ENCODE data around the gene TMEM89.
A peak's percentile ranks its signal among the peaks of the same experiment; 100 is the strongest.

TMEM89 gene

DNA sequence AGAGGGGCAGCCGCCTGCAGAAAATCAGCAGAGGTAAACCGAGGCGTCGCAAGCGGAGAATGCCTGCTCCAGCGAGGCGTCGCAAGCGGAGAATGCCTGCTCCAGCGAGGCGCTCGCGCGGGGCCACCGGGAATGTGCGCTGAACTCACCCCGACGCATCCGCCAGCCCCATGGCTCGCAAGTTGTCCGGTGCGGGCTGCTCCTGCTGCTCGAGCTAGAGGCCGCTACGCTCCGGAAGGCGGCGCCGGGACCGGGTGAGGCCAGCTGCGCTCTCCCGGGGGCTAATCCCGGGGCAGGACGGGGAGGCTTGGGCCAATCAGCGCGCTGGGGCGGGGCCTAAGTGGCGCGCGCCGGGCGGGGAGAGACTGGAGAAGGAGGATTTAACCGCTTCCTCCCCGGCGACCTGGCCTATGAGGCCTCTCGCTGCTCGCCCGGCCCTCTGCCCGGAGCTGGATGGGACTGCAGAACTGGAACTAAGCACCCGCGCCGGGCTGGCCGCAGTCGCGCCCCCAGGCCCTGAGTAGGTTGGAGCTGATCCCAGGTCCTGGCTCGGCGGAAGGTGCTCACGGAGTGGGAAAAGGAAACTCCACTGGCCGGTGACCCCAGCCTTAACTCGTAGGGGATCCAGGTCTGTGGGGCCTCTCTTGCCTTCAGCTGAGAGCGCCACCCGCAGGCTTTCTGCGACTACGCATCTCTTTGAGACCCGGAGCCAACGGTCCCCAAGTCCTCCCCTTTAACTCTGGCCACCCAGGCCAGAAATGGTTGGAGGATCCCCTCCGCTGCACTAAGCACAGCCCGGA is 13.9 kb upstream of the TMEM89 start, which contains the start of gene SLC26A6:
TSS of gene SLC26A6 (minus strand) at position 240 of the 800 bp plus-strand sequence. CDS start at position 172, 68 bp downstream.
- Histone ChIP-seq H3K27me3 (ENCODE audit: control insufficient read depth, insufficient read depth, low read length) (no peaks in the 10 kb centered on the region), H3K4me1 (ENCODE audit: control insufficient read depth, insufficient read depth, low read length) (no peaks in the 10 kb centered on the region), H3K27ac (ENCODE audit: low read depth, low read length) (peak within 1 kb of the TSS; percentile 80), H3K36me3 (ENCODE audit: control insufficient read depth, insufficient read depth, low read length) (peaks cover 14% of the 10 kb centered on the region), H3K9ac (ENCODE audit: low read length) (peak within 1 kb of the TSS; percentile 78), H3K4me3 (ENCODE audit: low read length) (peak within 1 kb of the TSS; percentile 76)

DNA sequence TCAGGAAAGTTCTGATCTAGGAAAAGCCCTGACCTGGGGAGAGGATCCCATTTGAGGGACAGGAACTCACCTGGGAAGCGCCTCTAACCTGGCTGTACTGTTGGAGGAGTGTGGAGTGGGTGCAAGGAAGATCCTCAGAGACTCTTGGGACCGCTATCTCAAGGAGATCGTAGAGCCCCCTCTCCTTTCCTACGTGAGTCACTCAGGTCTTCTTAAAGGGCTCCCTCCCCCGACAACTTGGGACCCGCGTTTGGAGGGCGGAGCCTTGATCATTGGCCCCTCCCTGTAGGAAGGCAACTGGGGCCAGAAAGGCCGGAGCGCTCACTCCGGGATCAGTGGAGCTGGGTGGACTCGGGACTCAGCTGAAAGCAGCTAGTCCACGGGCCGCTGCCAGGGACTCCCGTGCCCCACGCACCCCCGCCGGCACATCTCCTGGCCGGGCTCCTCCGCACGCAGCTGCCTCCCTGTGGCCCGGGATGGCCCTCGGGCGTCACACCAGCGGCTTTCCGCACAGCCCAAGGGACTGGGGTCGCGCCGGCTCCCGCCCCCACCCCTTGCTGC is 13.2 kb upstream of the TMEM89 start:
- peaks cover 19% of the 10 kb centered on the region for H3K36me3 ChIP-seq (ENCODE audit: control insufficient read depth, insufficient read depth, low read length)
- no peaks in the 10 kb centered on the region for H3K27me3 ChIP-seq (ENCODE audit: control insufficient read depth, insufficient read depth, low read length)
- H3K4me1 ChIP-seq (ENCODE audit: control insufficient read depth, insufficient read depth, low read length), result no peaks in the 10 kb centered on the region
- H3K4me3 ChIP-seq (ENCODE audit: low read length), result peak overlapping the region; percentile 76
- H3K27ac ChIP-seq (ENCODE audit: low read depth, low read length), result peak overlapping the region; percentile 69
- peak overlapping the region; percentile 45 for H3K9ac ChIP-seq (ENCODE audit: low read length)

DNA sequence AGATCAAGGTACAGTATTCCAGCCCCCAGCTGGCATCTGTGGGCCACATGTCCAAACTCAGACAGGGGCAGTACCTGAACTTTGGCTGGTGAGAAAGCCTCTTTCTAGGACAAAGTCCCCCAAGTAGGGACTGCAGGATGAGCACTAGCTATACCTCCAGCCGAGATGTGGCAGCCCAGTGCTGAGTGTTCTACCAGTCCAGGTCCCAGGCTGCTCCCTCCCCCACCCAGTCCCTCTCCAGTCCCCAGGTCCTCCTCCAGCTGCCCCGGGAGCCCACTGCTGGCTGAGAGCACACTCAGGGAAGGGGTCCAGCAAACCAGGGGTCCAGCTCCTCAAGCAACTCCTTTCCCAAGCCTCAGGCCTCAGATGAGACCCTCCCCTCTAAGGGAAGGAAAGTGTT is 12.2 kb upstream of the TMEM89 start:
- Histone ChIP-seq H3K36me3 (ENCODE audit: control insufficient read depth, insufficient read depth, low read length) (peaks cover 19% of the 10 kb centered on the region), H3K4me3 (ENCODE audit: low read length) (no peak overlapping the region), H3K27ac (ENCODE audit: low read depth, low read length) (no peak overlapping the region), H3K27me3 (ENCODE audit: control insufficient read depth, insufficient read depth, low read length) (no peaks in the 10 kb centered on the region), H3K9ac (ENCODE audit: low read length) (no peak overlapping the region), H3K4me1 (ENCODE audit: control insufficient read depth, insufficient read depth, low read length) (no peaks in the 10 kb centered on the region)

DNA sequence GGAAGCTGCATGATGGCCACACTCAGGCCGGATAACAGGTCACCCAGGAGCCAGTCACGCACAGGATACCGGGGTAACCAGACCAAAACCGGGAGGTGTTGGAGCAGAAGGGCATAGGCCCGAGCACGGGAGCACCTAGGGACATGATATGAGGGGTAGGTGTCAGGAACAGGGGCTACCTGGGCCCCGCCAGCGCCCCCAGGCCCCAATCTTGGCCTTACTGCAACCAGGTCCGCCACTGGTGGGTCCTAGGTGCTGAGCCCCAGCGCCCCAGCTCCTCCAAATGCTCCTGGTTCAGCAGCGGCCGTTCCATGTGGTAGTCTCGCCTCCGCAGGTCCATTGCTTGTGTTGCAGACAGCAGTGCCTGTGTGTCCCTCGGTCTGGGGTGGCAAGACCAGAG is 11.7 kb upstream of the TMEM89 start:
- Histone ChIP-seq H3K4me3 (ENCODE audit: low read length) (no peak overlapping the region), H3K9ac (ENCODE audit: low read length) (no peak overlapping the region), H3K27ac (ENCODE audit: low read depth, low read length) (no peak overlapping the region), H3K4me1 (ENCODE audit: control insufficient read depth, insufficient read depth, low read length) (no peaks in the 10 kb centered on the region), H3K36me3 (ENCODE audit: control insufficient read depth, insufficient read depth, low read length) (peaks cover 22% of the 10 kb centered on the region), H3K27me3 (ENCODE audit: control insufficient read depth, insufficient read depth, low read length) (no peaks in the 10 kb centered on the region)

DNA sequence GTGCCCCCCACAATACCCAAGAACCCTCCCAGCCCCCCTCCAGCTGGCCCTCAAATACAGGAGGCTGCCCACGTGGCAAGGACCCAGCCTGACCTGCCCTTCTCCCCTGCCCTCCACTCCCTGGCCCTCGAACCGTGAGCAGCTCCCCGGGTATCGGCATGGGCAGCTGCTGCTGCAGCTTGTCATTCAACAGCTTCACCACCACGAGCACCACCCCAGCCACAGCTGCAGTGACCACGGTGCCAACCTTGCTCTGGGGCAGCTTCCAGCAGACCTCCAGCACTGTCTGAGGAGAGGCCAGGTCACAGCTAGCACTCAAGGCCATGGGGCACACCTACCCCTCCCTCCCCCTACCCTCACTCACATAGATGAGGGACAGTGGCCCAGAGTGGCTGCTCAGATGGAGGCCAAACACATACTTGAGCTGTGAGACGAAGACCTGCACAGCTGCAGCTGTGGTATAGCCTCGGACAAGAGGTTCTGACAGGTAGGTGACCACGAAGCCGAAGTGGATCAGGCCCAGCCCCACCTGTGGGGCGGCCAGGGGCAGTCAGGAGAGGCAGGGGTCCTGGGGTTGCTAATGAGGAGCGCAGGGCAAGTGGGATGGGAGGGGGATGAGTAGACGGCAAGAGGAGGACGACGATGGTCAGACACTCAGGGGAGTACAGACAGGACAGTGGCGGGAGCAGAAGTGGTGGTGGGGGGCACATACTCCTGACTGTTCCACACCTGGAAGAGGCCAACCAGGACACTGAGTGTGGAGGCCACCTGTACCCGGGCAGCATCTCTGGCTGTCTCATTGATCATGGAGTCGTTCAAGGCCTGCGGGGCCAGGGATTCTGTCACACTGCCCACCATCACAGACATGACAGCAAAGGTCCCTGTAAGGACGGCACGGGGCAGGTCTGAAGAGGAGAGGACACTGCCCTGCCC is 10.2 kb upstream of the TMEM89 start:
- Histone ChIP-seq H3K9ac (ENCODE audit: low read length) (no peak overlapping the region), H3K36me3 (ENCODE audit: control insufficient read depth, insufficient read depth, low read length) (peaks cover 29% of the 10 kb centered on the region), H3K4me1 (ENCODE audit: control insufficient read depth, insufficient read depth, low read length) (no peaks in the 10 kb centered on the region), H3K27ac (ENCODE audit: low read depth, low read length) (no peak overlapping the region), H3K4me3 (ENCODE audit: low read length) (no peak overlapping the region), H3K27me3 (ENCODE audit: control insufficient read depth, insufficient read depth, low read length) (no peaks in the 10 kb centered on the region)

DNA sequence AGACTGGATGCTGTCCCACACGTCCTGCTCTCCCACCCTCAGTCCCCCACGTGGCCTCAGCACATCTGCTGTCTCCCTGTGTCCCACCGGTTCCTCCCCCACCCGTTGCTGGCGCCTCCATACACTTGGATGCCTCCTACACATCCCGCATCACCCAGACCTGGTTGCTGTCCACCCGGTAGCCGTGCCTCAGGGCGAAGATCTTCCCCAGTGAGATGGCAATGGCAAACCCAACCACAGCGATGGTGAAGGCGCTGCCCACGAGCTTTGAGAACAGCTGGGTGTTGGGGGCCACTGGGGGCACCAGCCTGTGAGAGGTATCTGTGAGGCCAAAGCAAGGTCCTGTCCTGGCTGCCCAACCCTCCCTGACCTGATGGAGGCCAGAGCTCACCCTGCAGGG is 9.3 kb upstream of the TMEM89 start:
- H3K4me3 ChIP-seq (ENCODE audit: low read length), result no peak overlapping the region
- no peak overlapping the region for H3K27ac ChIP-seq (ENCODE audit: low read depth, low read length)
- H3K27me3 ChIP-seq (ENCODE audit: control insufficient read depth, insufficient read depth, low read length), result no peaks in the 10 kb centered on the region
- H3K4me1 ChIP-seq (ENCODE audit: control insufficient read depth, insufficient read depth, low read length), result no peaks in the 10 kb centered on the region
- no peak overlapping the region for H3K9ac ChIP-seq (ENCODE audit: low read length)
- peaks cover 29% of the 10 kb centered on the region for H3K36me3 ChIP-seq (ENCODE audit: control insufficient read depth, insufficient read depth, low read length)

DNA sequence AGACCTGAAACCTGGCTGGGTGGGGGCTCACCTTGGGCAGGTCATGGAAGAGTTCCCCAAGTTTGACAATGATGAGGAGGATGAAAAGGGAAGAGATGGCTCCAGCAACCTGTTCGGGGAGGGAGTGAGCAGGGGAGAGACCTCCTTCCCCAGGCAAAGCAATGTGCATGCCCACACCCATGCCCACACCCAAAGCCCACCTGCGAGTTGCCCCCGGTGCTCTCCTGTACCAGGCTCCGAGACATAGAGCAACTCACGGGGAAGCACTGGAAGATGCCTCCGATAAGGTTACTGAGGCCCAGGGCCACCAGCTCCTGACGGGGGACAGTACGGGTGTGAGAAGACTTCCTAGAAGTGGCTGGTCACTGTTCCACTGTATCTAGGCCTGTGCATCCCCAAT is 8.8 kb upstream of the TMEM89 start:
- Histone ChIP-seq H3K4me1 (ENCODE audit: control insufficient read depth, insufficient read depth, low read length) (no peaks in the 10 kb centered on the region), H3K4me3 (ENCODE audit: low read length) (no peak overlapping the region), H3K27me3 (ENCODE audit: control insufficient read depth, insufficient read depth, low read length) (no peaks in the 10 kb centered on the region), H3K36me3 (ENCODE audit: control insufficient read depth, insufficient read depth, low read length) (peaks cover 29% of the 10 kb centered on the region), H3K9ac (ENCODE audit: low read length) (no peak overlapping the region), H3K27ac (ENCODE audit: low read depth, low read length) (no peak overlapping the region)

DNA sequence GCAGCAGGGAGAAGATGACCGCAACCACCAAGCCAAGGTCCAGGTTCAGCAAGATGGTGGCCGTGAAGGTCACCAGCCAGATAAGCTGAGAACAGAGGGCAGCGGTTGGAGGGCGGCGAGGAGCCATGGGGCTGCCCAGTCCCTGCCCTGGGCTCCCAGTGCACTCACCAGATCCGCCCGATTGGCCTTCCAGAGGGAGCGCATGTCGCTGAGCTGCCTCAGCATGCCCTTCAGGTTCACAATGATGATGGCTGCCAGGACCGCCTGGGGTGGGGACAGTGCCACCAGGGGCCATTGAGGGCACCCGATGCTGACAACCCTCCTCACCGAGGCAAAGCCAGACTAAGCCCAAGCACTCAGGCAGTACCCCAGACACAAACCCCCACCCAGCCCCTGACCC is 8.3 kb upstream of the TMEM89 start:
- H3K36me3 ChIP-seq (ENCODE audit: control insufficient read depth, insufficient read depth, low read length), result peaks cover 29% of the 10 kb centered on the region
- no peaks in the 10 kb centered on the region for H3K27me3 ChIP-seq (ENCODE audit: control insufficient read depth, insufficient read depth, low read length)

DNA sequence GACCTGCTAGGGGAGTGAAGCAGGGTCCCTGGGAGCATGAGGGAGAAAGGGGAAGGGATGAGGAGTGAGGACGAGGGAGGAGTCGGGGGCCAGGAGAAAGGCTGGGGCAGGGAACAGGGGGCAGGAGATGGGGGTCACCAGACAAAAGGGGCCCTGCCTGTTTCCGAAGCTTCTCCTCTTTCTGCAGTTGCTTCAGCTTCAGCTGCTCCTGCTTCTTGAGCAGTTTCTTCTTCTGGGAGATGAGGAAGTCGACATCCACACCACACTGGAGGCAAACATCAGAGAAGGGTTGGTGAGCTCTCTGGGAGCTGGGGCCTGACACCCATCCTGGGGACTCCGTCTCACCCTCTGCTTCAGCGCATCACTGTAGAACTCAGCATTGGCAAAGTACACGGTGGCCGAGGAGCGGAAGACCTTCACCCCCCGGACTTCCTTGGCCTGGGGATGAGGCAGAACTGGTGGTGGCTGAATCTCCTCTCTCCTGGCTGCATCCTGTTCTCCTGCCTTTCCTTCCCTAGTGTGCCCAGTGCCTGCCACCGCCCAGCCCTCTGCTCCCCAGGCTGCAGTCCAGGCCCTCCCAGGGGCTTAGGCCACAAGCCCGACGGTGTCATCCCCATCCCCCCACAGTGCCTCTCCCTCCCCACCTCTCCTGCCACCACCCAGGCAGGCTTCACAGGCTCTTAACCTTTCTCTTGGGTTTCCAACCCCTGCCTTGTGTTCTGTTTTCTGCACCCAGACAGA is 6.9 kb upstream of the TMEM89 start:
- Histone ChIP-seq H3K36me3 (ENCODE audit: control insufficient read depth, insufficient read depth, low read length) (peaks cover 29% of the 10 kb centered on the region), H3K4me3 (ENCODE audit: low read length) (no peak overlapping the region), H3K27me3 (ENCODE audit: control insufficient read depth, insufficient read depth, low read length) (no peaks in the 10 kb centered on the region), H3K27ac (ENCODE audit: low read depth, low read length) (no peak overlapping the region), H3K9ac (ENCODE audit: low read length) (no peak overlapping the region), H3K4me1 (ENCODE audit: control insufficient read depth, insufficient read depth, low read length) (no peaks in the 10 kb centered on the region)

More for the DNA sequence above, 8.3 kb upstream of the TMEM89 start:
- Histone ChIP-seq H3K9ac (ENCODE audit: low read length) (no peak overlapping the region), H3K4me3 (ENCODE audit: low read length) (no peak overlapping the region), H3K4me1 (ENCODE audit: control insufficient read depth, insufficient read depth, low read length) (no peaks in the 10 kb centered on the region), H3K27ac (ENCODE audit: low read depth, low read length) (no peak overlapping the region)

DNA sequence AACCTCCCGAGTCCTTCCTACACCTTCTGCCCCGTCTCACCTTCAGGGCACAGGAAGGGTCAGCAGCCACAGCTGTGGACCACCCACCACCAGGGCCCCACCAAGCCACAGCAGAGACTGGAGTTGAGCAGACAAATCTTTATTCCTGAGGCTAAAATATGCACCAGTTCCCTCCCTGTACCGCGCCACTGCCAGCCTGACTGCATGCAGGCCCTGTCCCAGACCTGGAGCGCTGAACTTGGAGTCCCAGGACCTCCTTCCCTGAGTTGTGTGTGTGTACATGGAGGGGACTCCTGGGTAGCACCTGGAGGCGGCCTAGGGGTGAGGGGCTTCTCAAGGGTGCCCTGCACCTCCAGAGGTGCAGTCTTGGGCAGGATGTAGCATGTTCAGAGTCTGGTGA is 4.0 kb upstream of the TMEM89 start:
- H3K36me3 ChIP-seq (ENCODE audit: control insufficient read depth, insufficient read depth, low read length), result peaks cover 16% of the 10 kb centered on the region
- H3K27ac ChIP-seq (ENCODE audit: low read depth, low read length), result no peak overlapping the region
- no peak overlapping the region for H3K4me3 ChIP-seq (ENCODE audit: low read length)
- no peak overlapping the region for H3K9ac ChIP-seq (ENCODE audit: low read length)
- no peaks in the 10 kb centered on the region for H3K27me3 ChIP-seq (ENCODE audit: control insufficient read depth, insufficient read depth, low read length)
- H3K4me1 ChIP-seq (ENCODE audit: control insufficient read depth, insufficient read depth, low read length), result no peaks in the 10 kb centered on the region

DNA sequence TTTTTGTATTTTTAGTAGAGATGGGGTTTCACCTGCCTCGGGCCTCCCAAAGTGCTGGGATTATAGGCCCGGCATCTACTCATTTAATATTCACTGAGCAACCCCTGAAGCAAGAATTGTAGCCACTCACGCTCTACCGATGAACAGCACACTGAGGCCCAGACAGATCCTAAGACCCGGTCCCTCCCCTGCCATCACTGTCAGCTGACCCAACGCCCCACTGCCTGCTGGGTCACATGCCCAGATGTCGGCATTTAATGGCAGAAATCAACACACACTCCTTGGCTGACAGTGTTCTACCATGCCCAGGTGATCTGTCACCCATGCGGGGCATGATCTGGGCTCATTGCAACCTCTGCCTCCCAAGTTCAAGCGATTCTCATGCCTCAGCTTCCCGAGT is 3.2 kb upstream of the TMEM89 start:
- no peak overlapping the region for H3K27ac ChIP-seq (ENCODE audit: low read depth, low read length)
- no peak overlapping the region for H3K9ac ChIP-seq (ENCODE audit: low read length)
- H3K36me3 ChIP-seq (ENCODE audit: control insufficient read depth, insufficient read depth, low read length), result peaks cover 11% of the 10 kb centered on the region
- no peaks in the 10 kb centered on the region for H3K27me3 ChIP-seq (ENCODE audit: control insufficient read depth, insufficient read depth, low read length)
- H3K4me3 ChIP-seq (ENCODE audit: low read length), result no peak overlapping the region
- no peaks in the 10 kb centered on the region for H3K4me1 ChIP-seq (ENCODE audit: control insufficient read depth, insufficient read depth, low read length)

Measured in rectal smooth muscle tissue (tissue), 1 donor.